K562 (cell line): Measurements from ENCODE around the gene FOS.
A peak's percentile ranks its signal among the peaks of the same experiment; 100 is the strongest.

Source experiments
- CAMTA2 ChIP-seq: fragments of 250-450 bp; sonication (Bioruptor Pico); conservative IDR thresholded peaks from 2 replicates; pipeline ENCODE4 v1.5.1; 2022
- FOXA1 ChIP-seq: fragments of 450-650 bp; IDR thresholded peaks from 2 replicates; pipeline ENCODE4 v1.6.1; 2016; ENCODE audit warnings: mild to moderate bottlenecking, borderline replicate concordance
- FOXK1 ChIP-seq: sonication (generic); formaldehyde crosslinking; IDR thresholded peaks from 2 replicates; pipeline ENCODE4 v1.8.0; 2022; ENCODE audit warnings: missing genetic modification reagents, mild to moderate bottlenecking, borderline replicate concordance
- NRF1 ChIP-seq, 2 experiments: fragments of 450-650 bp; IDR thresholded peaks in 1 of 2; conservative IDR thresholded peaks in 1 of 2; 2 replicates each; pipeline ENCODE4 v1.6.1; 2014; ENCODE audit warnings: mild to moderate bottlenecking in 2 of 2
- POLR2AphosphoS5 ChIP-seq: IDR thresholded peaks from 2 replicates; pipeline ENCODE4 v1.6.1; 2011; ENCODE audit warnings: mild to moderate bottlenecking, low read depth, low read length, moderate library complexity; ENCODE audit not compliant: control insufficient read depth, insufficient read depth
- POLR2B ChIP-seq: fragments of 450-650 bp; IDR thresholded peaks from 2 replicates; pipeline ENCODE4 v1.6.1; 2018; ENCODE audit warnings: low read depth; ENCODE audit not compliant: partially characterized antibody
- PTBP1 ChIP-seq: fragments of 200-400 bp; formaldehyde crosslinking; IDR thresholded peaks from 2 replicates; pipeline ENCODE4 v1.6.1; 2017; ENCODE audit warnings: low read depth, low read length
- TAF15 ChIP-seq: fragments of 200-400 bp; formaldehyde crosslinking; IDR thresholded peaks from 2 replicates; pipeline ENCODE4 v1.6.1; 2017; ENCODE audit warnings: mild to moderate bottlenecking, low read depth, low read length, moderate library complexity
- TAF7 ChIP-seq: fragments of 450-650 bp; IDR thresholded peaks from 2 replicates; pipeline ENCODE4 v1.6.1; 2016; ENCODE audit warnings: missing genetic modification characterization, missing compliant biosample characterization
- XRCC4 ChIP-seq: IDR thresholded peaks from one replicate; pipeline ENCODE4 v1.6.1; 2011; ENCODE audit not compliant: insufficient read depth, insufficient read length; ENCODE audit errors: extremely low read depth
- YY1 ChIP-seq, 3 experiments: IDR thresholded peaks; 2 replicates each; pipeline ENCODE4 v1.6.1; 2011; ENCODE audit warnings: low read length in 2 of 3, mild to moderate bottlenecking in 2 of 3, moderate library complexity in 2 of 3, borderline replicate concordance in 1 of 3, control low read depth in 1 of 3, low read depth in 1 of 3; ENCODE audit not compliant: insufficient read depth in 3 of 3, insufficient replicate concordance in 2 of 3, control insufficient read depth in 1 of 3, insufficient read length in 1 of 3; ENCODE audit errors: extremely low read depth in 1 of 3
- TF ChIP-seq, protein P1 (sequence below), 3 experiments: IDR thresholded peaks in 2 of 3; conservative IDR thresholded peaks in 1 of 3; 2 replicates each; pipeline ENCODE4 v1.5.1; 2011 to 2012; ENCODE audit warnings: low read length in 3 of 3, mild to moderate bottlenecking in 3 of 3, control low read depth in 2 of 3, improper control_type of control experiment in 1 of 3, inconsistent platforms in 1 of 3, low read depth in 1 of 3, mixed read lengths in 1 of 3, moderate library complexity in 1 of 3; ENCODE audit not compliant: insufficient read depth in 2 of 3
- TF ChIP-seq, protein P2 (sequence below): sonication (generic); formaldehyde crosslinking; IDR thresholded peaks from 2 replicates; pipeline ENCODE4 v1.8.1; 2023; ENCODE audit warnings: mild to moderate bottlenecking, missing genetic modification reagents

DNA sequence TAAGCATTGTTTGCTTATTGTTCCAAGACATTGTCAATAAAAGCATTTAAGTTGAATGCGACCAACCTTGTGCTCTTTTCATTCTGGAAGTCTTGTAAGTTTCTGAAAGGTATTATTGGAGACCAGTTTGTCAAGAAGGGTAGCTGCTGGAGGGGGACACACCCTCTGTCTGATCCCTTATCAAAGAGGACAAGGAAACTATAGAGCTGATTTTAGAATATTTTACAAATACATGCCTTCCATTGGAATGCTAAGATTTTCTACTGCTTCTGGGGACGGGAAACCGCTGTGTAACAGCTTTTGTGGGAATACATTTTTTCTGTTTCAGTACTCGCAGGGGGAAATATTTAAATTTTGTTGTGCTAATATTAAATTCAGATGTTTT is 3.5 kb downstream of the FOS start:
- TF ChIP-seq CAMTA2 (CRISPR knock-in tag) (no peak), PTBP1 (no peak), POLR2B (no peak), FOXA1 (no peak), POLR2AphosphoS5 (peak; percentile 52; the same call in 1 of the 2 replicates), TAF7 (tag) (no peak), NRF1 (conservative IDR thresholded peaks at IDR 0.05 in 1 of 2, IDR thresholded peaks at IDR 0.05 in 1 of 2) (no peak), TAF15 (no peak), FOXK1 (CRISPR knock-in tag) (no peak), YY1 (IDR thresholded peaks at IDR 0.05; ENCODE audit: borderline replicate concordance in 1 of 3, control insufficient read depth in 1 of 3, extremely low read depth in 1 of 3, insufficient read depth in 3 of 3, insufficient read length in 1 of 3, insufficient replicate concordance in 2 of 3, low read depth in 1 of 3, low read length in 2 of 3) (no peak), XRCC4 (no peak)
- TF ChIP-seq, protein P1, sequence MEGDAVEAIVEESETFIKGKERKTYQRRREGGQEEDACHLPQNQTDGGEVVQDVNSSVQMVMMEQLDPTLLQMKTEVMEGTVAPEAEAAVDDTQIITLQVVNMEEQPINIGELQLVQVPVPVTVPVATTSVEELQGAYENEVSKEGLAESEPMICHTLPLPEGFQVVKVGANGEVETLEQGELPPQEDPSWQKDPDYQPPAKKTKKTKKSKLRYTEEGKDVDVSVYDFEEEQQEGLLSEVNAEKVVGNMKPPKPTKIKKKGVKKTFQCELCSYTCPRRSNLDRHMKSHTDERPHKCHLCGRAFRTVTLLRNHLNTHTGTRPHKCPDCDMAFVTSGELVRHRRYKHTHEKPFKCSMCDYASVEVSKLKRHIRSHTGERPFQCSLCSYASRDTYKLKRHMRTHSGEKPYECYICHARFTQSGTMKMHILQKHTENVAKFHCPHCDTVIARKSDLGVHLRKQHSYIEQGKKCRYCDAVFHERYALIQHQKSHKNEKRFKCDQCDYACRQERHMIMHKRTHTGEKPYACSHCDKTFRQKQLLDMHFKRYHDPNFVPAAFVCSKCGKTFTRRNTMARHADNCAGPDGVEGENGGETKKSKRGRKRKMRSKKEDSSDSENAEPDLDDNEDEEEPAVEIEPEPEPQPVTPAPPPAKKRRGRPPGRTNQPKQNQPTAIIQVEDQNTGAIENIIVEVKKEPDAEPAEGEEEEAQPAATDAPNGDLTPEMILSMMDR (IDR thresholded peaks at IDR 0.05 in 2 of 3, conservative IDR thresholded peaks at IDR 0.05 in 1 of 3; ENCODE audit: insufficient read depth in 2 of 3, low read depth in 1 of 3, low read length in 3 of 3): no peak
- TF ChIP-seq, protein P2, sequence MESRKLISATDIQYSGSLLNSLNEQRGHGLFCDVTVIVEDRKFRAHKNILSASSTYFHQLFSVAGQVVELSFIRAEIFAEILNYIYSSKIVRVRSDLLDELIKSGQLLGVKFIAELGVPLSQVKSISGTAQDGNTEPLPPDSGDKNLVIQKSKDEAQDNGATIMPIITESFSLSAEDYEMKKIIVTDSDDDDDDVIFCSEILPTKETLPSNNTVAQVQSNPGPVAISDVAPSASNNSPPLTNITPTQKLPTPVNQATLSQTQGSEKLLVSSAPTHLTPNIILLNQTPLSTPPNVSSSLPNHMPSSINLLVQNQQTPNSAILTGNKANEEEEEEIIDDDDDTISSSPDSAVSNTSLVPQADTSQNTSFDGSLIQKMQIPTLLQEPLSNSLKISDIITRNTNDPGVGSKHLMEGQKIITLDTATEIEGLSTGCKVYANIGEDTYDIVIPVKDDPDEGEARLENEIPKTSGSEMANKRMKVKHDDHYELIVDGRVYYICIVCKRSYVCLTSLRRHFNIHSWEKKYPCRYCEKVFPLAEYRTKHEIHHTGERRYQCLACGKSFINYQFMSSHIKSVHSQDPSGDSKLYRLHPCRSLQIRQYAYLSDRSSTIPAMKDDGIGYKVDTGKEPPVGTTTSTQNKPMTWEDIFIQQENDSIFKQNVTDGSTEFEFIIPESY (CRISPR knock-in tag): no peak
